Endometrial microvascular endothelial cells (primary cell): Measurements from ENCODE around the gene IQCF6. TPM values are rescaled to one million over a fixed set of nuclear protein-coding genes. Genes with fewer than 3 reads are reported as not detected.
"Not testable (repeated sequence)": the region's sequence is repeated elsewhere in the genome, so short reads cannot be mapped to it uniquely, and the experiment has no call there.

Experiments used
- in situ Hi-C: cut with HindIII; loops from 2 replicates; pipeline ENCODE4 v1.10.0; 2017; ENCODE audit warnings: low sequenced_read_pairs, low pct_unique_long_range_greater_than_20kb; ENCODE audit errors: inconsistent ontology term
- total RNA-seq: library from RNA; depleted of rRNA; stranded (reverse); fragments of >200 nt; gene quantifications from one replicate; pipeline ENCODE4 v1.2.3, GENCODE V29; 2015; ENCODE audit errors: inconsistent ontology term

IQCF6 gene
- total RNA-seq = not detected

DNA sequence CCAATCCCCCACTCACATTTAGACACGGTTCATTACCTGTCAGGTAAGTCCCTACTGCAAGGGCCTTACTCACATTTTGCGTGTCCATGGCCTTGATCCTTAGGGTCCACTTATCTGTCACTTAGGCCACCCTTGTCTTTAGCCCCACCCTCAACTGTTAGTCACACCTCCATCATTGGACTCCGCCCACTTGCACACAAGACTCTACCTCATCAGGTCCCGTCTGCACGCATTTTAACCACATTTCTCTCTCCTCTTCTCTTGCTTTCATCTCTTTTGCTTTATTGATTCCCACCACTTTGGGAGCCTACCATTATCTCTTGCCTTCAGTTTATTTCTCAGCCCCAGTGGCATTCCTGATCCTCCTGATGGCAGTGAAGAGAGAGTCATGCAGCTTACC lies at the start of gene IQCF6:
IQCF6 (minus strand) TSS at position 101 of the 400 bp plus-strand sequence; CDS start at position 88, 13 bp downstream.
- in situ Hi-C loops = no loop called here

DNA sequence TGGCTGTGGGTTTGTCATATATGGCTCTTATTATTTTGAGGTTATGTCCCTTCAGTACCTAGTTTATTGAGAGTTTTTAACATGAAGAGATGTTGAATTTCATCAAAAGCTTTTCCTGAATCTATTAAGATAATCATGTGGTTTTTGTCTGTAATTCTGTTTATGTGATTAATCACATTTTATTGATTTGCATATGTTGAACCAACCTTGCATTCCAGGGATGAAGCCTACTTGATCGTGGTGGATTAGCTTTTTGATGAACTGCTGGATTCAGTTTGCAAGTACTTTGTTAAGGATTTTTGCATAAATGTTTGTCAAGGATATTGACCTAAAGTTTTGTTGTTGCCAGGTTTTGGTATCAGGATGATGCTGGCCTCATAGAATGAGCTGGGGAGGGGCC lies 49.3 kb upstream of the IQCF6 start:
- in situ Hi-C loops = no loop called here

- in situ Hi-C loops = no loop called here
Measured at GRCh38 chr3:51819709-51820406, 40.8 kb upstream of the IQCF6 start.

DNA sequence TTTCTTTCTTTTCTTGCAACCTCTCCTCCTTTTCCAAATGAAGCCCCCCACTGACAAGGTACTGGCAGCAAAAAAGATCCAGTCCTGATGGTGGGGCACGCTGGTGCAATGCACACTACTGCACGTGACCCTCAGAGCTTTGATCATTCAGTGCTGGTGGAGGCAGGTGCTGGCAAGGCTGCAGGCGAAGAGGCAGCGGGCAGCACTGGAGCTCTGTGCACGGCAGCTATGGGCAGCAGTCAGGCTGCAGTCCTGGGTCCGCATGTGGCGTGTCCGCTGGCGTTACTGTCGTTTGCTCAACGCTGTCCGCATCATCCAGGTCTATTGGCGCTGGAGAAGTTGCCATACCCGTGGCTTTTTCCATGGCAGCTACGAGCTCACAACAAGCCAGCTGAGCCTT lies 40.1 kb upstream of the IQCF6 start:
- in situ Hi-C loops = no loop called here

- in situ Hi-C loops = no loop called here
Measured at GRCh38 chr3:51817375-51817774, 38.3 kb upstream of the IQCF6 start.

GRCh38 chr3:51816723-51817122 lies 37.7 kb upstream of the IQCF6 start:
- in situ Hi-C loops = no loop called here

GRCh38 chr3:51815614-51816013 lies 36.6 kb upstream of the IQCF6 start:
- in situ Hi-C loops = no loop called here

- in situ Hi-C loops = no loop called here
Measured at GRCh38 chr3:51814034-51814433, 35.0 kb upstream of the IQCF6 start.

- in situ Hi-C loops = no loop called here
Measured at GRCh38 chr3:51813539-51813938, 34.5 kb upstream of the IQCF6 start.

DNA sequence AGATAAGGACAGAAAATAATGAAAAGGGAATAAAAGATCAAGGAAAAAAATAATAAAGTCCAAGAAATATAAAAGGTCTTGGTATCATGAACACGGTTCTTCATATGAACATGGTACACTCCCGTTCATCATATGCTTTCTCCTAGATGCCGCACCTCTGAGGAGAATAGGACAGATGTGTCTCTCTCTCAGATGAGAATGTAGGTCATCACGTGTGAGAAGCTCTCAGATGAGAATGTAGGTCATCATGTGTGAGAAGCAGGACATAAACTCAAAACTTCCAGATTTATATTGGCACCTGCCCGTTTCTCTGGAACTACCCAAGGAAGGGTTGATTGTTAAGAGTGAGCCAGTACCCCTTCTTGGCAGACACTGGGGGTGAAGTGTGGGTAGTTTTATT lies 29.9 kb upstream of the IQCF6 start:
- in situ Hi-C loops = no loop called here

- in situ Hi-C loops = no loop called here
Measured at GRCh38 chr3:51802106-51802703, 23.2 kb upstream of the IQCF6 start.

DNA sequence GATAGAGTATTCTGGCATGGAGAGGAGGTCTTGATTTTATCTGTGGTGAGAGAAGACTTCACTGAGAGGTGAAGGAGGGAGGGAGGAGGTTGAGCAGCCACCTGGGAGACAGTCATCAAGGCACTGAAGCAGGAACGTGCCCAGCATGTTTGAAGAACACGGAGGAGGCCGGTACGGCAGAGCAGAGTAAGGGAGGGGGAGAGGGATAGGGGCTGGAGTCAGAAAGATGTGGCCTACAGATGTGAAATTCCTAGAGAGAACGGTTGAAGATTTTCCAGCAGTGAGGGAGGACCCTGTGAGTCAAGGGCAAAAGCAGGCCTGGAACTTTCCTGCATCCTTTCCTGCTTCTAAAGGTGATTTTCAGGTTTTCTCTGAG lies 21.7 kb upstream of the IQCF6 start:
- in situ Hi-C loops = no loop called here

GRCh38 chr3:51799879-51800749 lies 21.1 kb upstream of the IQCF6 start:
- in situ Hi-C loops = no loop called here

DNA sequence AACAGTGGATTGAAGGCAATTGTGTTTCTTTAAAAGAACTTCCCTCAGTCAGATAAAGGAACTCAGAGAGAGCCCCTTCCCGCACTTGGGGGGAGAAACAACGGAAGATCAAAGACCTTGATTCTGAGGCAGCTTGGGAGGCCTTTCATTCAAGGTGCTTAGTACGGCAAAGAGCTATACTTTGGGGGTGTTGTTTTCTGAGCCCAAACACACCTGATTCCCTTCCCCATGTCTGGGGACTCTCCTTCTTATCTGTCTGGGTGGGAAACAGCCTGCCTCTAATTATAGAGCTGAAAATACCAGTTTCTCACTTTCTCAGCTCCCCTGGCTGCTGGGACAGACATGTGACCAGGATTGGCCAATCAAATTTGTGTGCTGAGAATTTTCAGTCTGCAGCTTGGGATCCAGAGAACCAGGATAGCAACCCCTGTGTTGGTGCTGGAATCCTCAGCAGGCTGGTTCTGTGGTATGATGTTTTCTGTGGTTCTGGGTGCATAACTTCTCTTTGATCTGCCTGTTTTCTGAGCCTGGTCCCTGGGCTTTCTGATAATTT lies 19.4 kb upstream of the IQCF6 start:
- in situ Hi-C loops = no loop called here

GRCh38 chr3:51796854-51797253 lies 17.8 kb upstream of the IQCF6 start:
- in situ Hi-C loops = no loop called here

GRCh38 chr3:51794206-51794605 lies 15.2 kb upstream of the IQCF6 start:
- in situ Hi-C loops = no loop called here

DNA sequence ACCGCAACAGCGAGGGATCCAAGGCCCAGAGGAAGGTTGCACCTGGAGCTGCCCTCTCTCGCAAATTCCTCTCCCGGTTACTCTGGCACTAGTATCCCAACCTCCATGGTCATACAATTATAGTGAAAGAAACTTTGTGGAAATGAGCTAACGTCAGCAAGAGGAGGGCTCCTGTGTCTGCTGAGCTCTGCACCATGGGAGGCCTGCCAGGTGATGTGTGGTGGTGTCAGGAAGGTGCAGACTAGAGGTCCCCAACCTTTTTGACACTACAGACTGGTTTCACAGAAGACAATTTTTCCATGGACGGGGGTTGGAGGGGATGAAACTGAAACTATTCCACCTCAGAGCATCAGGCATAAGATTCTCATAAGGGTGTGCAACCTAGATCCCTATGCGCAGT lies 13.2 kb upstream of the IQCF6 start:
- in situ Hi-C loops = no loop called here

DNA sequence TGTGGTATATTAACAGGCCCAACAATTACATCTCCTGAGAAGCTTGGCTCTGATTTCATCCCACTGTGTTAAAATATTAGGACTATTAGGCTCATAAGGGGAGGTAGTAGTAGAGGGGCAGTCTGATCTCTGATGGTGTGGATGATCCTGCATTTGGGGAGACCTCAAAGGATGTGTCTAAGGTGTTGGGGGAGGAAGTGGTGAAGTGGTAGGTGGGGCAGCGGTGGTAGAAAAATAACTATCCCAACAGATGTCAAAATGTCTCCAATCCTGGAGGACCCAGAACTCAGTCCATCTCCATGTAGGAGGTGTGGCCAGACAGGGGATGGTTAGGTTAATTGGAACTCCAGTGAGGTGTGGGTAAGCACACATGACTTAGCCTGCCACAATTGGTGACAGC lies 10.4 kb upstream of the IQCF6 start:
- in situ Hi-C loops = no loop called here

DNA sequence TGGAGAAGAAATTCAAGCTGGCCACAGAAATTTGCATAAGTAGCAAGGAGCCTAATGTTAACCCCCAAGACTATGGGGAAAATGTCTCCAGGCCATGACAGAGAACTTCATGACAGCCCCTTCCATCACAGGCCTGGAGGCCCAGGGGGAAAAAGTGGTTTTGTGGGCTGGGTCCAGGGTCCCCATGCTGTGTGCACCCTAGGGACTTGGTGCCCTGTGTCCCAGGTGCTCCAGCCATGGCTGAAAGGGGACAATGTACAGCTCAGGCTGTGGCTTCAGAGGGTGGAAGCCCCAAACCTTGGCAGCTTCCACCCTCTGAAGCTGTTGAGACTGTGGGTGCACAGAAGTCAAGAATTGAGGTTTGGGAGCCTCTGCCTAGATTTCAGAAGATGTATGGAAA lies 8.5 kb upstream of the IQCF6 start:
- in situ Hi-C loops = not testable (repeated sequence)

- in situ Hi-C loops = no loop called here
Measured at GRCh38 chr3:51786267-51786666, 7.2 kb upstream of the IQCF6 start.
